ENCODE data around the gene PTCSC3.
A peak's percentile ranks its signal among the peaks of the same experiment; 100 is the strongest.

PTCSC3 gene

DNA sequence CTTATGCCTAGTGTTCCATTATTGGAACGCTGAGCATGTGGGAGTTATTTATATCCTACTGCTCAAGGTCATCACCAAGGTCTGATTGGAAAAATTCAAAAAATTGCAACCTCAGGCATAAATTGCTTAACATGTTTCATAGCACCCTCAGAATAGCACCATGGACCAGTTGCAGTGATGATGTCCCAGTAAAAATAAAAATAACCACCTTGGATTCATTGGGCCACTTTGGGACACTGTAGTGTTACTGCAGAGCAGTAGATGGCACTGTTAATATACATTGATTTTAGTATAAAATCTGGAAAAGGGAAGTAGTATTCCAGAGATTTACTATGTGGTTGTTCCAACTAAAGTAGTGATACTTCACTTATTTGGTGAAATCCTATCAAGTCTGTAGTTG, 31.0 kb upstream of the PTCSC3 start:
- TF ChIP-seq ISL1 (CRISPR knock-in tag; IDR thresholded peaks at IDR 0.05) (no peak), PPARA (CRISPR knock-in tag; IDR thresholded peaks at IDR 0.05; ENCODE audit: borderline replicate concordance) (no peak), OSR1 (CRISPR knock-in tag; IDR thresholded peaks at IDR 0.05) (no peak), ZFP3 (CRISPR knock-in tag; IDR thresholded peaks at IDR 0.05) (no peak), GLIS3 (CRISPR knock-in tag; IDR thresholded peaks at IDR 0.05) (no peak), ZNF70 (CRISPR knock-in tag; IDR thresholded peaks at IDR 0.05) (no peak), ZC3H10 (CRISPR knock-in tag; IDR thresholded peaks at IDR 0.05) (no peak), RARB (CRISPR knock-in tag; IDR thresholded peaks at IDR 0.05) (no peak), ESRRG (CRISPR knock-in tag; IDR thresholded peaks at IDR 0.05) (no peak), ARNTL (CRISPR knock-in tag; IDR thresholded peaks at IDR 0.05; ENCODE audit: borderline replicate concordance, low read depth) (no peak), BACH2 (CRISPR knock-in tag; IDR thresholded peaks at IDR 0.05; ENCODE audit: borderline replicate concordance) (no peak), TSHZ2 (CRISPR knock-in tag; IDR thresholded peaks at IDR 0.05) (no peak), SNAI2 (CRISPR knock-in tag; IDR thresholded peaks at IDR 0.05) (no peak)
- TF ChIP-seq, protein P1, sequence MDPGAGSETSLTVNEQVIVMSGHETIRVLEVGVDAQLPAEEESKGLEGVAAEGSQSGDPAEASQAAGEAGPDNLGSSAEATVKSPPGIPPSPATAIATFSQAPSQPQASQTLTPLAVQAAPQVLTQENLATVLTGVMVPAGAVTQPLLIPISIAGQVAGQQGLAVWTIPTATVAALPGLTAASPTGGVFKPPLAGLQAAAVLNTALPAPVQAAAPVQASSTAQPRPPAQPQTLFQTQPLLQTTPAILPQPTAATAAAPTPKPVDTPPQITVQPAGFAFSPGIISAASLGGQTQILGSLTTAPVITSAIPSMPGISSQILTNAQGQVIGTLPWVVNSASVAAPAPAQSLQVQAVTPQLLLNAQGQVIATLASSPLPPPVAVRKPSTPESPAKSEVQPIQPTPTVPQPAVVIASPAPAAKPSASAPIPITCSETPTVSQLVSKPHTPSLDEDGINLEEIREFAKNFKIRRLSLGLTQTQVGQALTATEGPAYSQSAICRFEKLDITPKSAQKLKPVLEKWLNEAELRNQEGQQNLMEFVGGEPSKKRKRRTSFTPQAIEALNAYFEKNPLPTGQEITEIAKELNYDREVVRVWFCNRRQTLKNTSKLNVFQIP (CRISPR knock-in tag; IDR thresholded peaks at IDR 0.05; ENCODE audit: borderline replicate concordance, low read depth): no peak
- ATAC-seq: 0 out of 3 replicates have a peak, but pooled peaks have one; percentile 36

DNA sequence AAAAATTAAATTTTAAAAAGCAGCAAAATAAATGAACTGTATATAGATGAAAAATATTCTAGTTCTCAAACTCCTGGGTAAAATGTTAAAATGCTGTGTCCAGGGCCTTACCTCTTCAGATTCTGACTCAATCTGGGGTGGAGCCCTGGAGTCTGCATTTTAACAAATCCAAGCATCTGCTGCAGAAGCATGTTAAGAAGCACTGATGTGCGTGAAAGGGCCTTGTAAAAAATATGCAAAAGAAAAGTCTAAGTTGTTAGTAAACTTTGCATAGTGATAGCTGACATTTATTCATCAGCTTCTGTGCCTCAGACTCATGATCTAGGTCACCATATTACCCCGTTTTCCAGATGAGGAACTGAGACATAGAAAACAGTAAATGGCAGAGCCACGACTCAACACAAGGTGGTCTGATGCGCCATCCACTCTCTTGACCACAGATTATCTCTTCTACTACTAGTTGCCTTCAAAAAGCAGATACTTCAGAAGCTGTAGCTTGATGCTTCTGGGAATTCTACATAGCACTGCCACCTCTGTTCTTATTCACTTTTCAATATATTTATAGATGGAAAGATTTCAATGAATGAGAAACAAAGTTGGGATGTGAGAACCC, 28.0 kb upstream of the PTCSC3 start:
- TF ChIP-seq CREB5 (CRISPR knock-in tag; IDR thresholded peaks at IDR 0.05; ENCODE audit: low read depth): no peak
- TF ChIP-seq GLIS3 (CRISPR knock-in tag; IDR thresholded peaks at IDR 0.05): no peak
- ATAC-seq: no peak

- no peak for ATAC-seq
- no peak for TF ChIP-seq TSHZ2 (CRISPR knock-in tag; IDR thresholded peaks at IDR 0.05)
- TF ChIP-seq ZFP30 (CRISPR knock-in tag; IDR thresholded peaks at IDR 0.05): no peak
- no peak for TF ChIP-seq ARNTL (CRISPR knock-in tag; IDR thresholded peaks at IDR 0.05; ENCODE audit: borderline replicate concordance, low read depth)
- TF ChIP-seq PPARA (CRISPR knock-in tag; IDR thresholded peaks at IDR 0.05; ENCODE audit: borderline replicate concordance): no peak
- no peak for TF ChIP-seq TOX (CRISPR knock-in tag; IDR thresholded peaks at IDR 0.05; ENCODE audit: borderline replicate concordance)
- TF ChIP-seq, protein P1 (CRISPR knock-in tag; IDR thresholded peaks at IDR 0.05; ENCODE audit: borderline replicate concordance, low read depth): no peak
- TF ChIP-seq ISL1 (CRISPR knock-in tag; IDR thresholded peaks at IDR 0.05): no peak
- TF ChIP-seq CREB5 (CRISPR knock-in tag; IDR thresholded peaks at IDR 0.05; ENCODE audit: low read depth): no peak
- no peak for TF ChIP-seq RARB (CRISPR knock-in tag; IDR thresholded peaks at IDR 0.05)
- TF ChIP-seq ESRRG (CRISPR knock-in tag; IDR thresholded peaks at IDR 0.05): no peak
- TF ChIP-seq SNAI2 (CRISPR knock-in tag; IDR thresholded peaks at IDR 0.05): no peak
- TF ChIP-seq OSR1 (CRISPR knock-in tag; IDR thresholded peaks at IDR 0.05): no peak
- TF ChIP-seq, protein P2, sequence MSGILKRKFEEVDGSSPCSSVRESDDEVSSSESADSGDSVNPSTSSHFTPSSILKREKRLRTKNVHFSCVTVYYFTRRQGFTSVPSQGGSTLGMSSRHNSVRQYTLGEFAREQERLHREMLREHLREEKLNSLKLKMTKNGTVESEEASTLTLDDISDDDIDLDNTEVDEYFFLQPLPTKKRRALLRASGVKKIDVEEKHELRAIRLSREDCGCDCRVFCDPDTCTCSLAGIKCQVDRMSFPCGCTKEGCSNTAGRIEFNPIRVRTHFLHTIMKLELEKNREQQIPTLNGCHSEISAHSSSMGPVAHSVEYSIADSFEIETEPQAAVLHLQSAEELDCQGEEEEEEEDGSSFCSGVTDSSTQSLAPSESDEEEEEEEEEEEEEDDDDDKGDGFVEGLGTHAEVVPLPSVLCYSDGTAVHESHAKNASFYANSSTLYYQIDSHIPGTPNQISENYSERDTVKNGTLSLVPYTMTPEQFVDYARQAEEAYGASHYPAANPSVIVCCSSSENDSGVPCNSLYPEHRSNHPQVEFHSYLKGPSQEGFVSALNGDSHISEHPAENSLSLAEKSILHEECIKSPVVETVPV (CRISPR knock-in tag; IDR thresholded peaks at IDR 0.05): no peak
- TF ChIP-seq GLIS3 (CRISPR knock-in tag; IDR thresholded peaks at IDR 0.05): no peak
- no peak for TF ChIP-seq ZNF8 (CRISPR knock-in tag; IDR thresholded peaks at IDR 0.05)
- TF ChIP-seq TCF4 (CRISPR knock-in tag; IDR thresholded peaks at IDR 0.05; ENCODE audit: borderline replicate concordance): no peak
- TF ChIP-seq, protein P3, sequence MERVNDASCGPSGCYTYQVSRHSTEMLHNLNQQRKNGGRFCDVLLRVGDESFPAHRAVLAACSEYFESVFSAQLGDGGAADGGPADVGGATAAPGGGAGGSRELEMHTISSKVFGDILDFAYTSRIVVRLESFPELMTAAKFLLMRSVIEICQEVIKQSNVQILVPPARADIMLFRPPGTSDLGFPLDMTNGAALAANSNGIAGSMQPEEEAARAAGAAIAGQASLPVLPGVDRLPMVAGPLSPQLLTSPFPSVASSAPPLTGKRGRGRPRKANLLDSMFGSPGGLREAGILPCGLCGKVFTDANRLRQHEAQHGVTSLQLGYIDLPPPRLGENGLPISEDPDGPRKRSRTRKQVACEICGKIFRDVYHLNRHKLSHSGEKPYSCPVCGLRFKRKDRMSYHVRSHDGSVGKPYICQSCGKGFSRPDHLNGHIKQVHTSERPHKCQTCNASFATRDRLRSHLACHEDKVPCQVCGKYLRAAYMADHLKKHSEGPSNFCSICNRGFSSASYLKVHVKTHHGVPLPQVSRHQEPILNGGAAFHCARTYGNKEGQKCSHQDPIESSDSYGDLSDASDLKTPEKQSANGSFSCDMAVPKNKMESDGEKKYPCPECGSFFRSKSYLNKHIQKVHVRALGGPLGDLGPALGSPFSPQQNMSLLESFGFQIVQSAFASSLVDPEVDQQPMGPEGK (CRISPR knock-in tag; IDR thresholded peaks at IDR 0.05; ENCODE audit: borderline replicate concordance): no peak
Measured at GRCh38 chr14:36198378-36198777, 21.9 kb upstream of the PTCSC3 start.
